Liver (tissue), 9 donors: ENCODE results near the gene FALEC. TPM values are rescaled to one million over a fixed set of nuclear protein-coding genes. Genes with fewer than 3 reads are reported as not detected.

ENCODE experiments used
- DNase-seq: peaks from one replicate; pipeline ENCODE4 v3.0.0-alpha.2; 2017; ENCODE audit warnings: low spot score
- H3K27ac ChIP-seq, 2 donors: one replicate each; pipeline ENCODE4 v1.7.0; 2013; ENCODE audit warnings: inconsistent platforms in 2 of 2, low read length in 2 of 2, control low read depth in 1 of 2, low read depth in 1 of 2, mild to moderate bottlenecking in 1 of 2
- H3K27me3 ChIP-seq, 4 donors: one replicate each; pipeline versions ENCODE4 v1.6.1 to v1.7.0; 2013; ENCODE audit warnings: low read length in 3 of 4, inconsistent platforms in 1 of 4, mild to moderate bottlenecking in 1 of 4, moderate library complexity in 1 of 4; ENCODE audit not compliant: control insufficient read depth in 4 of 4, insufficient read depth in 4 of 4
- H3K36me3 ChIP-seq, 4 donors: one replicate each; pipeline versions ENCODE4 v1.6.1 to v1.7.0; 2013; ENCODE audit warnings: low read length in 3 of 4, mild to moderate bottlenecking in 3 of 4, low read depth in 1 of 4, moderate library complexity in 1 of 4; ENCODE audit not compliant: control insufficient read depth in 4 of 4, insufficient read depth in 3 of 4
- H3K4me1 ChIP-seq, 4 donors: one replicate each; pipeline versions ENCODE4 v1.6.1 to v1.7.0; 2013; ENCODE audit warnings: low read length in 3 of 4, mild to moderate bottlenecking in 3 of 4, moderate library complexity in 1 of 4; ENCODE audit not compliant: control insufficient read depth in 4 of 4, insufficient read depth in 4 of 4
- H3K4me3 ChIP-seq, 3 donors: one replicate each; pipeline versions ENCODE4 v1.6.1 to v1.7.0; 2013; ENCODE audit warnings: low read length in 3 of 3, control low read depth in 1 of 3, low read depth in 1 of 3, mild to moderate bottlenecking in 1 of 3
- H3K9ac ChIP-seq, 2 donors: one replicate each; pipeline ENCODE4 v1.7.0; 2013; ENCODE audit warnings: low read length in 2 of 2, mild to moderate bottlenecking in 2 of 2, moderate library complexity in 2 of 2, control low read depth in 1 of 2, low read depth in 1 of 2
- H3K9me3 ChIP-seq, 4 donors: one replicate each; pipeline versions ENCODE4 v1.6.1 to v1.7.0; 2013; ENCODE audit warnings: low read length in 3 of 4; ENCODE audit not compliant: control insufficient read depth in 4 of 4
- ATF3 ChIP-seq: IDR thresholded peaks from 2 replicates; pipeline ENCODE4 v1.6.1; 2016; ENCODE audit warnings: antibody characterized with exemption
- CTCF ChIP-seq: fragments of 150-350 bp; IDR thresholded peaks from 2 replicates; pipeline ENCODE4 v1.5.1; 2017; ENCODE audit warnings: improper control_type of control experiment, low read depth, low read length; ENCODE audit not compliant: missing input control
- EGR1 ChIP-seq, 2 donors: IDR thresholded peaks; 2 replicates each; pipeline ENCODE4 v1.6.1; 2016 to 2018; ENCODE audit warnings: antibody characterized with exemption in 2 of 2, low read depth in 2 of 2
- FOXA1 ChIP-seq: IDR thresholded peaks from 2 replicates; pipeline ENCODE4 v1.6.1; 2016; ENCODE audit warnings: antibody characterized with exemption
- FOXA2 ChIP-seq: IDR thresholded peaks from 2 replicates; pipeline ENCODE4 v1.6.1; 2016; ENCODE audit warnings: antibody characterized with exemption
- GABPA ChIP-seq, 2 donors: IDR thresholded peaks in 1 of 2; conservative IDR thresholded peaks in 1 of 2; 2 replicates each; pipeline ENCODE4 v1.6.1; 2016; ENCODE audit warnings: antibody characterized with exemption in 2 of 2, mild to moderate bottlenecking in 1 of 2, moderate library complexity in 1 of 2
- HNF4A ChIP-seq, 2 donors: conservative IDR thresholded peaks; 2 replicates each; pipeline ENCODE4 v1.6.1; 2016; ENCODE audit warnings: antibody characterized with exemption in 2 of 2, mild to moderate bottlenecking in 2 of 2
- HNF4G ChIP-seq: IDR thresholded peaks from 2 replicates; pipeline ENCODE4 v1.6.1; 2016; ENCODE audit warnings: antibody characterized with exemption
- JUND ChIP-seq, 2 donors: IDR thresholded peaks; 2 replicates each; pipeline ENCODE4 v1.6.1; 2016; ENCODE audit warnings: antibody characterized with exemption in 2 of 2
- MAX ChIP-seq: IDR thresholded peaks from 2 replicates; pipeline ENCODE4 v1.6.1; 2016; ENCODE audit warnings: antibody characterized with exemption
- NR2F2 ChIP-seq: IDR thresholded peaks from 2 replicates; pipeline ENCODE4 v1.6.1; 2016; ENCODE audit warnings: antibody characterized with exemption
- RAD21 ChIP-seq, 2 donors: IDR thresholded peaks; 2 replicates each; pipeline ENCODE4 v1.6.1; 2016; ENCODE audit warnings: antibody characterized with exemption in 2 of 2, mild to moderate bottlenecking in 2 of 2
- REST ChIP-seq: IDR thresholded peaks from 2 replicates; pipeline ENCODE4 v1.6.1; 2016; ENCODE audit warnings: antibody characterized with exemption, mild to moderate bottlenecking
- RXRA ChIP-seq, 2 donors: IDR thresholded peaks; 2 replicates each; pipeline ENCODE4 v1.6.1; 2017 to 2018; ENCODE audit warnings: antibody characterized with exemption in 2 of 2, mild to moderate bottlenecking in 1 of 2
- SP1 ChIP-seq: IDR thresholded peaks from 2 replicates; pipeline ENCODE4 v1.6.1; 2018; ENCODE audit warnings: antibody characterized with exemption, mild to moderate bottlenecking
- TAF1 ChIP-seq: conservative IDR thresholded peaks from 2 replicates; pipeline ENCODE4 v1.6.1; 2016; ENCODE audit warnings: antibody characterized with exemption, mild to moderate bottlenecking
- YY1 ChIP-seq: IDR thresholded peaks from 2 replicates; pipeline ENCODE4 v1.6.1; 2016; ENCODE audit warnings: antibody characterized with exemption, mild to moderate bottlenecking
- ZBTB33 ChIP-seq: IDR thresholded peaks from 2 replicates; pipeline ENCODE4 v1.6.1; 2016; ENCODE audit warnings: antibody characterized with exemption
- WGBS: extraction: QIAGEN DNeasy Blood & Tissue Kit; methylation state at CpG from one replicate; pipeline ENCODE4 v1.1.7; 2013; 5-methylcytosine and 5-hydroxymethylcytosine counted together
- polyA plus RNA-seq, 2 donors: library from polyadenylated mRNA; stranded (reverse) in 1 of 2; unstranded in 1 of 2; fragments of 200-250 nt in 1 of 2; fragments of >200 nt in 1 of 2; fragmentation: Nextera tagmentation in 1 of 2; extraction: Ambion mirVana in 1 of 2; gene quantifications; one replicate each; pipeline versions ENCODE4 v1.2.1 to v1.2.3, GENCODE V29; 2013 to 2015
- total RNA-seq, 2 donors: library from RNA; depleted of rRNA; stranded (reverse); fragments of >200 nt; gene quantifications; one replicate each; pipeline ENCODE4 v1.2.3, GENCODE V29; 2014
- donor health status: healthy.
- donor health status: healthy.
- donor health status: healthy.
- donor health status: healthy.
- donor health status: healthy.

Gene FALEC
- total and polyA plus RNA-seq, 4 donors: not detected

- no peak for TF ChIP-seq ATF3
- TF ChIP-seq RXRA (IDR thresholded peaks at IDR 0.05): peak; percentile 28 to 51
- TF ChIP-seq NR2F2: peak; percentile 7
- peak; percentile 64 for TF ChIP-seq TAF1
- TF ChIP-seq MAX: peak; percentile 29
- TF ChIP-seq REST: peak; percentile 37
- TF ChIP-seq SP1: peak; percentile 64
- peak; percentile 97 for TF ChIP-seq FOXA2
- TF ChIP-seq ZBTB33: peak; percentile 28
- peak in 1 of 2 donors; percentile 18 for TF ChIP-seq RAD21 (IDR thresholded peaks at IDR 0.05)
- TF ChIP-seq HNF4A (conservative IDR thresholded peaks at IDR 0.05): peak; percentile 25 to 46
- TF ChIP-seq GABPA (IDR thresholded peaks at IDR 0.05 in 1 of 2, conservative IDR thresholded peaks at IDR 0.05 in 1 of 2): peak in 1 of 2 donors; percentile 6
- TF ChIP-seq YY1: peak; percentile 54
- TF ChIP-seq CTCF: no peak
- peak; percentile 88 for TF ChIP-seq FOXA1
- TF ChIP-seq HNF4G: peak; percentile 10
- peak in 1 of 2 donors; percentile 19 for TF ChIP-seq EGR1 (IDR thresholded peaks at IDR 0.05; ENCODE audit: low read depth in 2 of 2)
- peak in 1 of 2 donors; percentile 43 for TF ChIP-seq JUND (IDR thresholded peaks at IDR 0.05)
- Histone ChIP-seq H3K27me3 (no peaks in the 10 kb centered on the region), H3K4me3 (peak overlapping the region; percentile 78 to 100 (median 81)), H3K27ac (peak overlapping the region; percentile 95 to 99), H3K36me3 (peaks cover 8 to 41% (median 29%) of the 10 kb centered on the region in 4 donors), H3K9ac (peak overlapping the region; percentile 99 to 100), H3K4me1 (peaks cover 15 to 44% (median 24%) of the 10 kb centered on the region in 4 donors), H3K9me3 (no peaks in the 10 kb centered on the region)
- 9% methylated on average over 1 of the region's 1 CpG for WGBS
- no peak for DNase-seq
Measured at GRCh38 chr1:150575518-150576366, 60.2 kb downstream of the FALEC start.
